GM12875 (cell line): ENCODE data around the gene ARHGEF7.

Experiments used
- H3K4me3 ChIP-seq: one replicate; pipeline ENCODE4 v1.5.1; 2011; ENCODE audit warnings: low read depth, low read length, control low read depth
- CTCF ChIP-seq: IDR thresholded peaks from 2 replicates; pipeline ENCODE4 v1.5.1; 2011; ENCODE audit warnings: low read depth, mild to moderate bottlenecking, control low read depth, inconsistent platforms, low read length, moderate library complexity, borderline replicate concordance; ENCODE audit not compliant: insufficient read depth

The ARHGEF7 gene

DNA sequence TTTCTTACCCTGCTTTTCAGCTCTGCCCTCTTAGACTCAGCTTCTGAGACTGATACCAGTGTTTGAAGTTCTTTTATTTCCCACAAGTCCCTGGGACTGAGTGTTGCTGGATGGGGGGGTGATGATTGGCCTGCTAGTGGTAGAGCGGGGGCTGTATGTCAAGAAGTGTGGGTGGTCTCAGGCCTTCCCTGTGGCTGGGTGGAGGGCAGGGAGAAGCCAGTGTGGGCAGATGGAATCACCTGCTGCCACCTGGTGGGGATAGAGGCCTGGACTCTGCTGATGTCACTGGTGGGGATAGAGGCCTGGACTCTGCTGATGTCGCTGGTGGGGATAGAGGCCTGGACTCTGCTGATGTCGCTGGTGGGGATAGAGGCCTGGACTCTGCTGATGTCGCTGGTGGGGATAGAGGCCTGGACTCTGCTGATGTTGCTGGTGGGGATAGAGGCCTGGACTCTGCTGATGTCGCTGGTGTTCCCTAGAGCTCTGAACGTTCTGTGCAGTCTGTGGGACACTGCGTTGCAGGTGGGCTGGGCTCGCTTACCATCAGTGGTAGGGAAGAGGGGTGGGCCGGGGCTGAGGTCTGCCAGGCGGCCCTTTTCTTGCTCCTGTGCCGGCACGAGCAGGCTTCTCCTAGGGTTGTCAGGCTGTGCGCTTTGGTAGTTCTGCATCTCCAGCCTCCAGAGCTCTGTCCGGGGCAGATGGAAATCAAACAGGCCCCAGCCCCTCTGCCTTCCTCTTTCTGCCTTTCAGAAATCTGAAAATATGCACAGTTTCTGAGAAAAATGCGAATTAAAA, 101.3 kb downstream of the ARHGEF7 start:
- no peak overlapping the region for H3K4me3 ChIP-seq
- peak; percentile 57 for TF ChIP-seq CTCF

- TF ChIP-seq CTCF = no peak
- no peak overlapping the region for H3K4me3 ChIP-seq
Observed at GRCh38 chr13:111217641-111218040, 102.5 kb downstream of the ARHGEF7 start.

- TF ChIP-seq CTCF = no peak
- no peak overlapping the region for H3K4me3 ChIP-seq
Observed at GRCh38 chr13:111219280-111219679, 104.2 kb downstream of the ARHGEF7 start.

DNA sequence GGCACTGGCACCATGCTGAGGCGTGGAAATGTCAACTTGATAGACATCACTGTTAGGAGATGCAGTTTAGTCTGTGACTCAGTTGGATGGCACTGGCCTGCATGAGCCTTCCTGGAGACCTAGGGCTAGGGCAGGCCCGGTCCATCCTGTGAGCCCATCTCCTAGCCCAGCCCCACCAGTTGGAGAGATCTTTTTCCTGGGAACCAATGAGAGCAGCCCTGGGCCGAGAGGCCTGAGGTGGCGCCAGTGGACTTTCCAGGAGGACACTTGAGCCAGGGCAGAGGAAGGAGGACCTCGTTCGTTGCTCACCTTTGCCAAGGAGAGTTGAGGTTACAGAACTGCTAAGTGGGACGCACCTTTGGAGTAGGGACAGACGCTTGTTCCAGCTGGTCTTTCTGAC, 104.8 kb downstream of the ARHGEF7 start:
- no peak overlapping the region for H3K4me3 ChIP-seq
- no peak for TF ChIP-seq CTCF

DNA sequence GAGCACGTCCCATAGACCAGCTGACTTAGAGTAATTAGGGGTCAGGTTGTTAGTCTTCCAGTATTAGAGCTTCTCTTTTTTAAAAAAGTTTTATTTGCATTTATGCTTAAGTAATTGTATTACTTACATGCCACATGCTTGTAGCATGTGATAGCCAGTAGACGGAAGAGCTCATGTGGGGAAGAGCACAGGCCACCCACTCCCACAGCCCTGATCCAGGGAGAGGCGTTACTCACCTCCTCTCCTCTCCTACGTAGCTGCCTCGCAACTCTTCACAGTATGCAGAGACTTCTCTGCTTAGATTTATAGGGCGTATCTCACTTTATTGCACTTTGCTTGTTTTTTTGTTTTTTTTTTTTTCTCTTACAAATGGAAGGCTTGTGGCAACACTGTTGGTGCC, 110.1 kb downstream of the ARHGEF7 start:
- no peak for TF ChIP-seq CTCF
- no peak overlapping the region for H3K4me3 ChIP-seq

GRCh38 chr13:111225810-111226546, 110.9 kb downstream of the ARHGEF7 start:
- no peak overlapping the region for H3K4me3 ChIP-seq
- no peak for TF ChIP-seq CTCF

DNA sequence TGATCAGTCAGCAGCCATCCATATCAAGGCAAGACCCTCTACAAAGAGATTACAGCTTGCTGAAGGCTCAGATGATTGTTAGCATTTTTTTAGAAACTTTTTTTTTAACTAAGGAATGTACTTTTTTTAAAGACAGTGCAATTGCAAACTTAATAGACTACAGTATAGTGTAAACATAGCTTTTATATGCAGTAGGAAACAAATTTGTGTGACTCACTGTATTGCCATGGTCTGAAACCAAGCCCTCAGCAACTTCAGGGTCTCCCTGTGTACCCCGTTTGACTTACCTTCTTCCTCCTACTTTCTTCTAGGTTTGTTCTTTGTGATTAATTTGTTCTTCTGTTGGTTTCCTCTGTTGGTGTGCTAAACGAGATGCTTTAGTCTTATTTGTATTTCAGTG, 112.3 kb downstream of the ARHGEF7 start:
- no peak overlapping the region for H3K4me3 ChIP-seq
- TF ChIP-seq CTCF = no peak
